Ishikawa (cell line): ENCODE results near the gene LAMC1.

Source experiments
- CEBPB ChIP-seq: IDR thresholded peaks from 2 replicates; pipeline ENCODE4 v1.6.1; 2012
- CREB1 ChIP-seq: IDR thresholded peaks from 2 replicates; pipeline ENCODE4 v1.6.1; 2012; ENCODE audit warnings: low read depth
- EGR1 ChIP-seq: IDR thresholded peaks from 2 replicates; pipeline ENCODE4 v1.6.1; 2012
- EP300 ChIP-seq: IDR thresholded peaks from 2 replicates; pipeline ENCODE4 v1.6.1; 2012; ENCODE audit warnings: borderline replicate concordance
- FOXM1 ChIP-seq: IDR thresholded peaks from 2 replicates; pipeline ENCODE4 v1.6.1; 2012; ENCODE audit warnings: low read depth, borderline replicate concordance
- NFIC ChIP-seq: IDR thresholded peaks from 2 replicates; pipeline ENCODE4 v1.6.1; 2012
- RAD21 ChIP-seq: IDR thresholded peaks from 2 replicates; pipeline ENCODE4 v1.6.1; 2012; ENCODE audit warnings: low read depth
- TAF1 ChIP-seq: IDR thresholded peaks from 2 replicates; pipeline ENCODE4 v1.6.1; 2012; ENCODE audit warnings: low read depth, mild to moderate bottlenecking
- TCF12 ChIP-seq: IDR thresholded peaks from 2 replicates; pipeline ENCODE4 v1.6.1; 2012; ENCODE audit warnings: low read depth
- TEAD4 ChIP-seq: IDR thresholded peaks from 2 replicates; pipeline ENCODE4 v1.6.1; 2012
- YY1 ChIP-seq: IDR thresholded peaks from 2 replicates; pipeline ENCODE4 v1.6.1; 2012; ENCODE audit warnings: low read depth
- ZBTB7A ChIP-seq: IDR thresholded peaks from 2 replicates; pipeline ENCODE4 v1.6.1; 2012; ENCODE audit warnings: low read depth
- TF ChIP-seq, protein P1 (sequence below): IDR thresholded peaks from 2 replicates; pipeline ENCODE4 v1.6.1; 2012
- TF ChIP-seq, protein P2 (sequence below): IDR thresholded peaks from 2 replicates; pipeline ENCODE4 v1.6.1; 2012
- TF ChIP-seq, protein P3 (sequence below): IDR thresholded peaks from 2 replicates; pipeline ENCODE4 v1.6.1; 2012; ENCODE audit warnings: low read depth, mild to moderate bottlenecking

The LAMC1 gene

DNA sequence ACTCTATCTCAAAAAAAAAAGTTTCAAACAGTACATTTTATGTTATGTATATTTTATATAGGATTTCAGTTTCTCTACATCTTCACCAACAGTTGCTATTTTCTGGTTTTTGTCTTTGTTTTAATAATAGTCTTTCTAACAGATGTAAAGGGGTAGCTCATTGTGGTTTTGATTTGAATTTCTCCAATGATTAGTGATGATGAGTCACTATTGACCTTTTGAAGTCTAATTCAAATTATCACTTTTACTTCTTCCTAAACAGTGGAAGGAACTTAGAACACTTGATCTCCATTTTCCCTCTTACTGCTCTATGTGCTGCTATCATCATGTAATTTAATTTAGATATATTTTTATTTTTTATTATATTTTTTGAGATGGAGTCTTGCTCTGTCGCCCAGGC, 38.6 kb upstream of the LAMC1 start:
- TF ChIP-seq YY1, result no peak
- TF ChIP-seq TAF1, result no peak
- TF ChIP-seq EP300, result no peak
- TF ChIP-seq FOXM1, result no peak
- TF ChIP-seq ZBTB7A, result no peak
- TF ChIP-seq TEAD4, result no peak
- TF ChIP-seq EGR1, result no peak
- no peak for TF ChIP-seq CEBPB
- no peak for TF ChIP-seq TCF12
- TF ChIP-seq, protein P1, sequence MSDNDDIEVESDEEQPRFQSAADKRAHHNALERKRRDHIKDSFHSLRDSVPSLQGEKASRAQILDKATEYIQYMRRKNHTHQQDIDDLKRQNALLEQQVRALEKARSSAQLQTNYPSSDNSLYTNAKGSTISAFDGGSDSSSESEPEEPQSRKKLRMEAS, result no peak
- TF ChIP-seq CREB1, result no peak

DNA sequence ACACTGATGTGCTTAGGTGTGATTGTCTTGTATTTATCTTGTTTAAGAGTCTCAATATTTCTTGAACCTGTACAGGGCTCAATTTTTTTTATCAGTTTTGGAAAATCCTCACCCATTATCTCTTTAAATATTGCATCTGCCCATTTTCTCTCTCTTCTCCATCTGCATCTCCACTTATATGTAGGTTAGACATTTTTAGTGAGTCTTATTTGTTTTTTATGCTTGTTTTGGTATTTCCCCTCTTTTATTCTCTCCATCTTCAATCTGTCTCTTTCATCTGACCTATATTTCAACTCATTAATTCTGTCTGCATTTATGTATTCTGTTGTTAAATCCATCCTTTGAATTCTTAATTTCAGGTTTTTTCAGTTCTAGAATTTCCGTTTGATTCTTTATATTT, 37.3 kb upstream of the LAMC1 start:
- TF ChIP-seq, protein P1, result no peak
- no peak for TF ChIP-seq TAF1
- TF ChIP-seq EGR1, result no peak
- TF ChIP-seq RAD21, result no peak
- TF ChIP-seq TEAD4, result no peak

DNA sequence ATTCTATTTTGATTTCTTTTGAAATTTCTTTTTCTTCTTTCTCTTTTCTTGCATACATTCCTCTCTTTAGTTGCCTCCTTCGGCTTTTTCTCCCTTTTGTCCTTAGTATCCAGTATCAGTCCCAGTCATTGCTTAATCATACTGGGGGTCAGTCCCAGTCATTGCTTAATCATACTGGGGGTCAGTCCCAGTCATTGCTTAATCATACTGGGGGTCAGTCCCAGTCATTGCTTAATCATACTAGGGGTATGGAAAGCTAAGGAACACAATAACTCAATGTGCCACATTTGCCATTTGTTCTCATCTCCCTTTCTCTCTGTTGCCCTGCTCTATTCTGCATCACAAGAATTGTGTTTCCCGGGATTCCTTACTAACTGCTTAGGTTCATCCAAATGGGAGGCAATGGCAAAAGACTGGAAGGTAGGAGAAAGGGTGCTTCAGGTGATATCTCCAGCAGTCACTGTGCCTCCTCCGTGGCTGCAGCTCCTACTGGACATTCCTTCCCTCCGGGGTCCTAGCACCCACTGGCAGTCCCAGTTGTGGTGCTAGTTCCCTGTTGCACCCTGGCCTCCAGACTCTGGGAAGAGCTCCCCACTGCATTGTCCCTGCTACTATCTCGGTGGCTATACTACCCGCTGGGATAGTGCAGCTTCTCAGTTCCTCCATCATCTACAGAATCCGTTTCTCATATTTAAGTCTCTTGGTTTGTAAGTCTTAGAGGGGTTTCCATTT, 32.6 kb upstream of the LAMC1 start:
- no peak for TF ChIP-seq FOXM1
- no peak for TF ChIP-seq EP300
- TF ChIP-seq ZBTB7A, result no peak
- no peak for TF ChIP-seq TCF12
- no peak for TF ChIP-seq EGR1
- TF ChIP-seq, protein P1, result no peak
- TF ChIP-seq CEBPB, result no peak
- no peak for TF ChIP-seq CREB1
- TF ChIP-seq, protein P2, sequence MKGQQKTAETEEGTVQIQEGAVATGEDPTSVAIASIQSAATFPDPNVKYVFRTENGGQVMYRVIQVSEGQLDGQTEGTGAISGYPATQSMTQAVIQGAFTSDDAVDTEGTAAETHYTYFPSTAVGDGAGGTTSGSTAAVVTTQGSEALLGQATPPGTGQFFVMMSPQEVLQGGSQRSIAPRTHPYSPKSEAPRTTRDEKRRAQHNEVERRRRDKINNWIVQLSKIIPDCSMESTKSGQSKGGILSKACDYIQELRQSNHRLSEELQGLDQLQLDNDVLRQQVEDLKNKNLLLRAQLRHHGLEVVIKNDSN, result no peak
- TF ChIP-seq TAF1, result no peak
- TF ChIP-seq YY1, result no peak
- TF ChIP-seq, protein P3, sequence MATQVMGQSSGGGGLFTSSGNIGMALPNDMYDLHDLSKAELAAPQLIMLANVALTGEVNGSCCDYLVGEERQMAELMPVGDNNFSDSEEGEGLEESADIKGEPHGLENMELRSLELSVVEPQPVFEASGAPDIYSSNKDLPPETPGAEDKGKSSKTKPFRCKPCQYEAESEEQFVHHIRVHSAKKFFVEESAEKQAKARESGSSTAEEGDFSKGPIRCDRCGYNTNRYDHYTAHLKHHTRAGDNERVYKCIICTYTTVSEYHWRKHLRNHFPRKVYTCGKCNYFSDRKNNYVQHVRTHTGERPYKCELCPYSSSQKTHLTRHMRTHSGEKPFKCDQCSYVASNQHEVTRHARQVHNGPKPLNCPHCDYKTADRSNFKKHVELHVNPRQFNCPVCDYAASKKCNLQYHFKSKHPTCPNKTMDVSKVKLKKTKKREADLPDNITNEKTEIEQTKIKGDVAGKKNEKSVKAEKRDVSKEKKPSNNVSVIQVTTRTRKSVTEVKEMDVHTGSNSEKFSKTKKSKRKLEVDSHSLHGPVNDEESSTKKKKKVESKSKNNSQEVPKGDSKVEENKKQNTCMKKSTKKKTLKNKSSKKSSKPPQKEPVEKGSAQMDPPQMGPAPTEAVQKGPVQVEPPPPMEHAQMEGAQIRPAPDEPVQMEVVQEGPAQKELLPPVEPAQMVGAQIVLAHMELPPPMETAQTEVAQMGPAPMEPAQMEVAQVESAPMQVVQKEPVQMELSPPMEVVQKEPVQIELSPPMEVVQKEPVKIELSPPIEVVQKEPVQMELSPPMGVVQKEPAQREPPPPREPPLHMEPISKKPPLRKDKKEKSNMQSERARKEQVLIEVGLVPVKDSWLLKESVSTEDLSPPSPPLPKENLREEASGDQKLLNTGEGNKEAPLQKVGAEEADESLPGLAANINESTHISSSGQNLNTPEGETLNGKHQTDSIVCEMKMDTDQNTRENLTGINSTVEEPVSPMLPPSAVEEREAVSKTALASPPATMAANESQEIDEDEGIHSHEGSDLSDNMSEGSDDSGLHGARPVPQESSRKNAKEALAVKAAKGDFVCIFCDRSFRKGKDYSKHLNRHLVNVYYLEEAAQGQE, result no peak
- TF ChIP-seq TEAD4, result no peak
- no peak for TF ChIP-seq NFIC

DNA sequence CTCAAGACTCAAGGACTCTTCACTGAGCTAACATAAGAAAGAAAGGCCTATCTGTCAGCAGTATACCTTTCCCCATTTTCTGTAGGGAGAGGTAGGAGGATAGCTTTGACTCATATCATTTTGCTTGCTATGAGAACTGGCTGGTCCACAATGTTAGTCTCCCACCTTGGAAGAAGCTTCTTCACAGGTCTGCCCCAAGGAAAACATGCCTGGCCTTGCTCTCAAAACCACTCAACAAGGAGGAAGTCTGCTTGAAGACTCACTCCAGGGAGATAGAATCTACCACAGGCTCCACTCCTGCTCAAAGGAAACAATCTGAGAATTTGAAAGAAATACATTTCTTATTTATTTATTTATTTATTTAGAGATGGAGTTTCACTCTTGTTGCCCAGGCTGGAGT, 29.5 kb upstream of the LAMC1 start:
- no peak for TF ChIP-seq NFIC

DNA sequence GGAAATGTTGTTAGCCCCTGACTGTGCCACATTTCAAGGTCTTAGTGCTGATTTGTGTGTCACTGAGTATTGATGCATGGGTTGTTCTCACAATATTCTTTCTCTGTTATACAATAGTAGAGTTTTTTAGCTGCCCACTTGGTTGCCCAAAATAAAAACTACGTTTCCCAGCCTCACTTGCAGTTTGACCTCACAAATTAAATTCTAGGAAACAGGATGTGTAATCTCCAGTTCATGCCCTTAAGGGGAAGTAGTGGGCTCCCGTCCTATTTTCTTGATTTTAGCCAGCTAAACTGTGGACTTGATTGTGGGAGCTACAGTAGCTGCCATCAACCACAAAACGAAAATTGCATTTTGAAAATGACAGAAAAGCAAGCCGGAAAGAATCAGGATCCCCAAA, 27.3 kb upstream of the LAMC1 start:
- TF ChIP-seq, protein P3, result no peak
- TF ChIP-seq, protein P1, result no peak
- TF ChIP-seq FOXM1, result no peak
- TF ChIP-seq ZBTB7A, result no peak

DNA sequence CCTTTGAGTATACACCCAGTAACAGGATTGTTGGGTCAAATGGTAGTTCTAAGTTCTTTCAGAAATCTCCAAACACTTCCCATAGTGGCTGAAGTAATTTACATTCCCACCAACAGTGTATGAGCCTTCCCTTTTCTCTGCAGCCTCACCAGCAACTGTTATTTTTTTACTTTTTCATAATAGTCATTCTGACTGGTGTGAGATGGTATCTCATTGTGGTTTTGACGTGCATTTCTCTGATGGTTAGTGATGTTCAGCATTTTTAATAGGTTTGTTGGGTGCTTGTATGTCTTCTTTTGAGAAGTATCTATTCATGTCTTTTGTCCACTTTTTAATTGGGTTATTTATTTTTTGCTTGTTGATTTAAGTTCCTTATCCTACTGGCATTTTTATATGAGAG, 26.4 kb upstream of the LAMC1 start:
- no peak for TF ChIP-seq TAF1
- no peak for TF ChIP-seq EGR1
- no peak for TF ChIP-seq RAD21
- no peak for TF ChIP-seq NFIC
- TF ChIP-seq ZBTB7A, result no peak
- TF ChIP-seq, protein P1, result no peak
- no peak for TF ChIP-seq YY1
- TF ChIP-seq, protein P3, result no peak
